Stomach (tissue), 9 donors: Measurements from ENCODE around the gene CPXM2. TPM values are rescaled to one million over a fixed set of nuclear protein-coding genes. Genes with fewer than 3 reads are reported as not detected.

Experiments
- DNase-seq, 2 donors: peaks; one replicate each; pipeline versions ENCODE4 v3.0.0 to v3.0.0-alpha.2; 2013 to 2019
- H3K27ac ChIP-seq, 5 donors: fragments of 200-600 bp in 4 of 5; sonication (generic) in 4 of 5; one replicate each; pipeline ENCODE4 v1.5.1; 2013 to 2019; ENCODE audit warnings: mild to moderate bottlenecking in 1 of 5, moderate library complexity in 1 of 5
- H3K27me3 ChIP-seq, 3 donors: fragments of 200-600 bp; sonication (generic); one replicate each; pipeline ENCODE4 v1.5.1; 2017 to 2019; ENCODE audit warnings: mixed run types in 1 of 3
- H3K36me3 ChIP-seq, 4 donors: fragments of 200-600 bp; sonication (generic); 1 replicate in 3 of 4; 2 replicates in 1 of 4; pipeline ENCODE4 v1.5.1; 2016 to 2019
- H3K4me1 ChIP-seq, 4 donors: fragments of 200-600 bp; sonication (generic); one replicate each; pipeline ENCODE4 v1.5.1; 2016 to 2019
- H3K4me3 ChIP-seq, 4 donors: fragments of 200-600 bp; sonication (generic) in 3 of 4; one replicate each; pipeline ENCODE4 v1.5.1; 2016 to 2019; ENCODE audit warnings: mild to moderate bottlenecking in 1 of 4
- H3K9me3 ChIP-seq, 4 donors: fragments of 200-600 bp; sonication (generic); one replicate each; pipeline ENCODE4 v1.5.1; 2016 to 2019
- CTCF ChIP-seq, 7 experiments: fragments of 450-650 bp in 4 of 7; fragments of 200-600 bp in 3 of 7; sonication (generic) in 3 of 7; IDR thresholded peaks; one replicate each; pipeline ENCODE4 v1.5.1; 2016 to 2019; ENCODE audit warnings: antibody characterized with exemption in 7 of 7, control low read depth in 2 of 7, mild to moderate bottlenecking in 1 of 7
- EP300 ChIP-seq: sonication (generic); formaldehyde crosslinking; IDR thresholded peaks from one replicate; pipeline ENCODE4 v1.6.1; 2017; ENCODE audit warnings: antibody characterized with exemption
- POLR2A ChIP-seq, 4 donors: fragments of 450-650 bp; IDR thresholded peaks; one replicate each; pipeline ENCODE4 v1.6.1; 2016; ENCODE audit warnings: antibody characterized with exemption in 4 of 4, control low read depth in 2 of 4, mild to moderate bottlenecking in 1 of 4, moderate library complexity in 1 of 4
- POLR2AphosphoS5 ChIP-seq, 3 donors: sonication (generic); formaldehyde crosslinking; IDR thresholded peaks; one replicate each; pipeline ENCODE4 v1.6.1; 2016; ENCODE audit warnings: antibody characterized with exemption in 3 of 3
- WGBS, 5 donors: extraction: QIAGEN DNeasy Blood & Tissue Kit in 3 of 5; methylation state at CpG; one replicate each; pipeline versions ENCODE4 v1.1.5 to v1.1.7; 2013 to 2018; 5-methylcytosine and 5-hydroxymethylcytosine counted together
- intact Hi-C: fragments of 100-400 bp; cut with DNase I; formaldehyde crosslinking; loops from one replicate; pipeline ENCODE4 v1.15.1; 2023; ENCODE audit warnings: low total_unique reads
- polyA plus RNA-seq, 3 donors: library from polyadenylated mRNA; stranded (reverse); fragments of 200-250 nt; gene quantifications; one replicate each; pipeline ENCODE4 v1.2.3, GENCODE V29; 2013
- total RNA-seq, 5 donors: library from RNA; depleted of rRNA; stranded (reverse); fragments of >200 nt; gene quantifications; one replicate each; pipeline versions ENCODE4 v1.1.0 to v1.2.3, GENCODE V29; 2014 to 2016
- donor health status: healthy with polysubstance abuse.
- donor health status: Bipolar disorder and iron deficiency.
- donor health status: healthy.

Gene CPXM2
- total and polyA plus RNA-seq, 8 donors: 0.46 to 33.5 (median 9.9) TPM

- 71 to 90% (median 82%) methylated on average over 5 of the region's 5 CpGs for WGBS, 5 donors
Measured at GRCh38 chr10:123787566-123787965, 104.0 kb downstream of the CPXM2 start.

GRCh38 chr10:123786896-123787295, 104.7 kb downstream of the CPXM2 start:
- WGBS, 5 donors: 9 to 26% (median 20%) methylated on average over 1 of the region's 1 CpG
- no peak for TF ChIP-seq CTCF (IDR thresholded peaks at IDR 0.05)
- TF ChIP-seq POLR2AphosphoS5 (IDR thresholded peaks at IDR 0.05): no peak
- no peak for TF ChIP-seq POLR2A (IDR thresholded peaks at IDR 0.05)
- TF ChIP-seq EP300: no peak
- Histone ChIP-seq H3K9me3 (peaks cover 0 to 11% (median 5%) of the 10 kb centered on the region in 4 donors), H3K27me3 (peaks cover 0 to 5% (median 0%) of the 10 kb centered on the region in 3 donors), H3K4me3 (no peak overlapping the region), H3K4me1 (no peaks in the 10 kb centered on the region), H3K27ac (no peak overlapping the region), H3K36me3 (peaks cover 0 to 11% (median 0%) of the 10 kb centered on the region in 4 donors)
- DNase-seq: no peak
- intact Hi-C loops: no loop called here

More at GRCh38 chr10:123787566-123787965, 104.0 kb downstream of the CPXM2 start:
- no peak overlapping the region for H3K4me3 ChIP-seq
- TF ChIP-seq POLR2A (IDR thresholded peaks at IDR 0.05) (no peak), EP300 (no peak), CTCF (IDR thresholded peaks at IDR 0.05) (no peak), POLR2AphosphoS5 (IDR thresholded peaks at IDR 0.05) (no peak)
- H3K27me3 ChIP-seq: peaks cover 0 to 5% (median 0%) of the 10 kb centered on the region in 3 donors
- no peak overlapping the region for H3K27ac ChIP-seq
- H3K36me3 ChIP-seq: peaks cover 0 to 15% (median 0%) of the 10 kb centered on the region in 4 donors
- intact Hi-C loops: no loop called here
- H3K4me1 ChIP-seq: no peaks in the 10 kb centered on the region
- DNase-seq: no peak
- H3K9me3 ChIP-seq: peaks cover 0 to 11% (median 5%) of the 10 kb centered on the region in 4 donors

- DNase-seq: no peak
- H3K4me1 ChIP-seq: no peaks in the 10 kb centered on the region
- intact Hi-C loops: no loop called here
- peaks cover 0 to 8% (median 0%) of the 10 kb centered on the region in 3 donors for H3K27me3 ChIP-seq
- TF ChIP-seq POLR2A (IDR thresholded peaks at IDR 0.05) (no peak), EP300 (no peak), POLR2AphosphoS5 (IDR thresholded peaks at IDR 0.05) (no peak), CTCF (IDR thresholded peaks at IDR 0.05) (no peak)
- H3K36me3 ChIP-seq: peaks cover 0 to 5% (median 0%) of the 10 kb centered on the region in 4 donors
- no peak overlapping the region for H3K27ac ChIP-seq
- no peak overlapping the region for H3K4me3 ChIP-seq
- H3K9me3 ChIP-seq: peaks cover 0 to 11% (median 4%) of the 10 kb centered on the region in 4 donors
- WGBS, 5 donors: 82 to 93% (median 87%) methylated on average over 7 of the region's 7 CpGs
Measured at GRCh38 chr10:123786306-123786705, 105.3 kb downstream of the CPXM2 start.

- Histone ChIP-seq H3K36me3 (no peaks in the 10 kb centered on the region), H3K27ac (no peak overlapping the region), H3K4me3 (no peak overlapping the region), H3K27me3 (peaks cover 0 to 23% (median 0%) of the 10 kb centered on the region in 3 donors), H3K9me3 (peaks cover 0 to 7% (median under 1%) of the 10 kb centered on the region in 4 donors), H3K4me1 (no peaks in the 10 kb centered on the region)
- no peak for TF ChIP-seq CTCF (IDR thresholded peaks at IDR 0.05)
- no peak for TF ChIP-seq POLR2AphosphoS5 (IDR thresholded peaks at IDR 0.05)
- TF ChIP-seq POLR2A (IDR thresholded peaks at IDR 0.05): no peak
- no peak for TF ChIP-seq EP300
- 52 to 77% (median 67%) methylated on average over 7 of the region's 7 CpGs for WGBS, 5 donors
- no peak for DNase-seq
- intact Hi-C loops: no loop called here
Measured at GRCh38 chr10:123784646-123785045, 107.0 kb downstream of the CPXM2 start.
